Measurements from ENCODE around the gene PRR12.

GRCh38 chr19:49567861-49568441, 23.0 kb upstream of the PRR12 start:
- TF ChIP-seq MAX (IDR thresholded peaks at IDR 0.05) (no peak), CTCF (IDR thresholded peaks at IDR 0.05; ENCODE audit: low read depth, low read length, missing input control) (no peak), JUND (IDR thresholded peaks at IDR 0.05) (no peak), GABPA (IDR thresholded peaks at IDR 0.05 in 1 of 2, conservative IDR thresholded peaks at IDR 0.05 in 1 of 2) (no peak), HNF4G (IDR thresholded peaks at IDR 0.05) (no peak)

Data from liver (tissue), 3 donors.